Measurements from ENCODE around the gene SIGLEC10. TPM values are rescaled to one million over a fixed set of nuclear protein-coding genes. Genes with fewer than 3 reads are reported as not detected.

Gene SIGLEC10
- total RNA-seq, 1 donor from 2014 or later, result not detected

DNA sequence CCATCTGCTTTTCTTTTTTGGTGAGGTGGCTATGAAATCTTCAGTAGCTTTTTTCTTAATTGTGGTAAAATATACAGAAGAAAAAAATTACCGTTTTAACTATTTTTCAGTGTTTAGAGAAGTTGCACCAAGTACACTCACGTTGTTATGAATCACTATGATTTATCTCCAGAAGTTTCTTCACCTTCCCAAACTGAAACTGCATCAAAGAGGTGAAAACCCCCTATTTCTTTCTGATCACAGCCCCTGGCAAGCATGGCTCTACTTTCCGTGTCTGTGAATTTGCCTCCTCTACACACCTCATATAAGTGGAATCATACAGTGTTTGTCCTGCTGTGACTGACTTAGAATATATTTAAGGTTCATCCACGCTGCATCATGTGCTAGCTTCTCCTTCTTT lies 15.6 kb upstream of the SIGLEC10 start:
- H3K27me3 ChIP-seq (ENCODE audit: insufficient read depth, low read length), result no peaks in the 10 kb centered on the region
- H3K4me3 ChIP-seq (ENCODE audit: insufficient read depth, low read depth, low read length), result no peak overlapping the region
- H3K36me3 ChIP-seq (ENCODE audit: insufficient read depth, low read length), result no peaks in the 10 kb centered on the region
- H3K79me2 ChIP-seq (ENCODE audit: insufficient read depth, low read length), result no peaks in the 10 kb centered on the region
- H3K4me1 ChIP-seq (ENCODE audit: insufficient read depth, low read length), result no peaks in the 10 kb centered on the region
- H3K27ac Mint-ChIP-seq (ENCODE audit: unreplicated experiment), result no peak overlapping the region
- no peaks in the 10 kb centered on the region for H3K9me3 ChIP-seq (ENCODE audit: insufficient read depth, low read depth, low read length)
- H3K27me3 Mint-ChIP-seq (ENCODE audit: low read depth, unreplicated experiment), result peaks cover 19% of the 10 kb centered on the region
- H3K9ac ChIP-seq (ENCODE audit: low read length), result no peak overlapping the region
- no peak overlapping the region for H3K27ac ChIP-seq (ENCODE audit: low read depth, low read length)
- H3K9me3 Mint-ChIP-seq (ENCODE audit: unreplicated experiment), result peaks cover 2% of the 10 kb centered on the region
- no peak overlapping the region for H2AFZ ChIP-seq (ENCODE audit: low read depth, low read length)
- DNase-seq (ENCODE audit: low read depth), result no peak
- H3K36me3 Mint-ChIP-seq (ENCODE audit: low read depth, unreplicated experiment), result no peaks in the 10 kb centered on the region
- no peak for FAIRE-seq
- H3K4me3 Mint-ChIP-seq (ENCODE audit: unreplicated experiment), result no peak overlapping the region
- TF ChIP-seq, protein P1, sequence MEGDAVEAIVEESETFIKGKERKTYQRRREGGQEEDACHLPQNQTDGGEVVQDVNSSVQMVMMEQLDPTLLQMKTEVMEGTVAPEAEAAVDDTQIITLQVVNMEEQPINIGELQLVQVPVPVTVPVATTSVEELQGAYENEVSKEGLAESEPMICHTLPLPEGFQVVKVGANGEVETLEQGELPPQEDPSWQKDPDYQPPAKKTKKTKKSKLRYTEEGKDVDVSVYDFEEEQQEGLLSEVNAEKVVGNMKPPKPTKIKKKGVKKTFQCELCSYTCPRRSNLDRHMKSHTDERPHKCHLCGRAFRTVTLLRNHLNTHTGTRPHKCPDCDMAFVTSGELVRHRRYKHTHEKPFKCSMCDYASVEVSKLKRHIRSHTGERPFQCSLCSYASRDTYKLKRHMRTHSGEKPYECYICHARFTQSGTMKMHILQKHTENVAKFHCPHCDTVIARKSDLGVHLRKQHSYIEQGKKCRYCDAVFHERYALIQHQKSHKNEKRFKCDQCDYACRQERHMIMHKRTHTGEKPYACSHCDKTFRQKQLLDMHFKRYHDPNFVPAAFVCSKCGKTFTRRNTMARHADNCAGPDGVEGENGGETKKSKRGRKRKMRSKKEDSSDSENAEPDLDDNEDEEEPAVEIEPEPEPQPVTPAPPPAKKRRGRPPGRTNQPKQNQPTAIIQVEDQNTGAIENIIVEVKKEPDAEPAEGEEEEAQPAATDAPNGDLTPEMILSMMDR (IDR thresholded peaks at IDR 0.05; ENCODE audit: insufficient read depth, low read depth, low read length), result no peak
- TF ChIP-seq EZH2 (IDR thresholded peaks at IDR 0.05; ENCODE audit: insufficient read depth, low read length), result no peak
- H4K20me1 ChIP-seq (ENCODE audit: insufficient read depth, low read length), result no peaks in the 10 kb centered on the region
- no peaks in the 10 kb centered on the region for H3K4me1 Mint-ChIP-seq (ENCODE audit: low read depth, unreplicated experiment)
- H3K4me2 ChIP-seq (ENCODE audit: low read length), result no peak overlapping the region

DNA sequence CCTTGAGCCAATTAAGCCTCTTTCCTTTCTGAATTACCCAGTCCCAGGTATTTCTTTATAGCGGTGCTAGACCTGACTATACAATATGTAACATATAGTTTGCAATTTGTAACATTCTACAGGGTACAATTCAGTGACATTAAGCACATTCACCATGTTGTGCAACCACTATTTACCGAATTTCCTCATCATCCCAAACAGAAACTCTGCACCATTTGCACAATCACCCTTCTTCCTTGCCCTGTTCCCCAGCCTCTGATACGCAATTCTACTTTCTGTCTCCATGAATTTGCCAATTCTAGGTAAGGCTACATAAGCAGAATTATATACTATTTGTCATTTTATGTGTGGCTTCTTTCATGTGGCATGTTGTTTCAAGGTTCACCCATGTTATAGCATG lies 13.7 kb upstream of the SIGLEC10 start:
- no peak overlapping the region for H3K27ac ChIP-seq (ENCODE audit: low read depth, low read length)
- no peak overlapping the region for H3K4me2 ChIP-seq (ENCODE audit: low read length)
- Mint-ChIP-seq H3K36me3 (ENCODE audit: low read depth, unreplicated experiment) (no peaks in the 10 kb centered on the region), H3K27me3 (ENCODE audit: low read depth, unreplicated experiment) (peaks cover 19% of the 10 kb centered on the region), H3K9me3 (ENCODE audit: unreplicated experiment) (peaks cover 2% of the 10 kb centered on the region), H3K4me1 (ENCODE audit: low read depth, unreplicated experiment) (no peaks in the 10 kb centered on the region), H3K27ac (ENCODE audit: unreplicated experiment) (no peak overlapping the region), H3K4me3 (ENCODE audit: unreplicated experiment) (no peak overlapping the region)
- H4K20me1 ChIP-seq (ENCODE audit: insufficient read depth, low read length), result no peaks in the 10 kb centered on the region
- H3K79me2 ChIP-seq (ENCODE audit: insufficient read depth, low read length), result no peaks in the 10 kb centered on the region
- H3K4me1 ChIP-seq (ENCODE audit: insufficient read depth, low read length), result no peaks in the 10 kb centered on the region
- H2AFZ ChIP-seq (ENCODE audit: low read depth, low read length), result no peak overlapping the region
- FAIRE-seq (no peak), DNase-seq (ENCODE audit: low read depth) (no peak)
- no peak overlapping the region for H3K9ac ChIP-seq (ENCODE audit: low read length)
- H3K4me3 ChIP-seq (ENCODE audit: insufficient read depth, low read depth, low read length), result no peak overlapping the region
- TF ChIP-seq EZH2 (IDR thresholded peaks at IDR 0.05; ENCODE audit: insufficient read depth, low read length), result no peak
- TF ChIP-seq, protein P1 (IDR thresholded peaks at IDR 0.05; ENCODE audit: insufficient read depth, low read depth, low read length), result no peak
- no peaks in the 10 kb centered on the region for H3K27me3 ChIP-seq (ENCODE audit: insufficient read depth, low read length)
- no peaks in the 10 kb centered on the region for H3K36me3 ChIP-seq (ENCODE audit: insufficient read depth, low read length)
- H3K9me3 ChIP-seq (ENCODE audit: insufficient read depth, low read depth, low read length), result no peaks in the 10 kb centered on the region

DNA sequence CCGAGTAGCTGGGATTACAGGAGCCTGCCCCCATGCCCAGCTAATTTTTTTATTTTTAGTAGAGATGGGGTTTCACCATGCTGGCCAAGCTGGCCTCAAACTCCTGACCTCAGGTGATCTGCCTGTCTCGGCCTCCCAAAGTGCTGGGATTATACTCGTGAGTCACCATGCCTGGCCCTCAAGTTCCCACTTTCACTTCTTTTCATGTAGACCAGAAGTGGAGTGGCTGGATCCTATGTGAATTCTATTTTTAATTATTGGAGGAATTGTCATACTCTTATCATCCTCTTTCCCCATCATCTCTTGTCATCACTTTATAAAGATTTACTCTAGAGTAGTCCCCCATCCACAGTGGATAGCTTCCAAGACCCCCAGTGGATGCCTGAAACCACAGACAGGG lies 12.8 kb upstream of the SIGLEC10 start:
- no peak for FAIRE-seq
- H3K27me3 Mint-ChIP-seq (ENCODE audit: low read depth, unreplicated experiment), result peaks cover 19% of the 10 kb centered on the region

More for the DNA sequence above, 12.8 kb upstream of the SIGLEC10 start:
- Histone ChIP-seq H4K20me1 (ENCODE audit: insufficient read depth, low read length) (no peaks in the 10 kb centered on the region), H3K27me3 (ENCODE audit: insufficient read depth, low read length) (no peaks in the 10 kb centered on the region), H3K4me1 (ENCODE audit: insufficient read depth, low read length) (no peaks in the 10 kb centered on the region), H3K9me3 (ENCODE audit: insufficient read depth, low read depth, low read length) (no peaks in the 10 kb centered on the region), H3K36me3 (ENCODE audit: insufficient read depth, low read length) (no peaks in the 10 kb centered on the region), H3K79me2 (ENCODE audit: insufficient read depth, low read length) (no peaks in the 10 kb centered on the region), H2AFZ (ENCODE audit: low read depth, low read length) (no peak overlapping the region), H3K27ac (ENCODE audit: low read depth, low read length) (no peak overlapping the region), H3K4me2 (ENCODE audit: low read length) (no peak overlapping the region), H3K4me3 (ENCODE audit: insufficient read depth, low read depth, low read length) (no peak overlapping the region), H3K9ac (ENCODE audit: low read length) (no peak overlapping the region)
- no peaks in the 10 kb centered on the region for H3K36me3 Mint-ChIP-seq (ENCODE audit: low read depth, unreplicated experiment)
- no peak for DNase-seq (ENCODE audit: low read depth)
- no peak for TF ChIP-seq EZH2 (IDR thresholded peaks at IDR 0.05; ENCODE audit: insufficient read depth, low read length)
- TF ChIP-seq, protein P1 (IDR thresholded peaks at IDR 0.05; ENCODE audit: insufficient read depth, low read depth, low read length), result no peak
- H3K4me3 Mint-ChIP-seq (ENCODE audit: unreplicated experiment), result no peak overlapping the region
- H3K9me3 Mint-ChIP-seq (ENCODE audit: unreplicated experiment), result peaks cover 2% of the 10 kb centered on the region
- H3K27ac Mint-ChIP-seq (ENCODE audit: unreplicated experiment), result no peak overlapping the region
- H3K4me1 Mint-ChIP-seq (ENCODE audit: low read depth, unreplicated experiment), result no peaks in the 10 kb centered on the region

Data from astrocyte (in vitro differentiated cells and primary cell).